SK-N-SH (cell line): ENCODE results near the gene ANKS1B.
A peak's percentile ranks its signal among the peaks of the same experiment; 100 is the strongest.

Experiments
- CHD2 ChIP-seq: fragments of 150-350 bp; IDR thresholded peaks from 2 replicates; pipeline ENCODE4 v1.6.1; 2018; ENCODE audit warnings: low read length; ENCODE audit not compliant: partially characterized antibody
- CTCF ChIP-seq: fragments of 200-600 bp; sonication (generic); IDR thresholded peaks from 2 replicates; pipeline ENCODE4 v1.6.1; 2017; ENCODE audit warnings: antibody characterized with exemption, mild to moderate bottlenecking, moderate library complexity
- EP300 ChIP-seq, 2 experiments: IDR thresholded peaks; 2 replicates each; pipeline versions ENCODE4 v1.4.0 to v1.6.1; 2012; ENCODE audit warnings: borderline replicate concordance in 1 of 2, low read depth in 1 of 2, low read length in 1 of 2
- FOXJ3 ChIP-seq: sonication (generic); formaldehyde crosslinking; IDR thresholded peaks from 2 replicates; pipeline ENCODE4 v1.5.1; 2020; ENCODE audit warnings: mild to moderate bottlenecking, missing genetic modification reagents
- MEF2A ChIP-seq: IDR thresholded peaks from 2 replicates; pipeline ENCODE4 v1.4.0; 2012; ENCODE audit warnings: low read depth, borderline replicate concordance
- MXI1 ChIP-seq: IDR thresholded peaks from 2 replicates; pipeline ENCODE4 v1.6.1; 2012; ENCODE audit warnings: mild to moderate bottlenecking, low read depth, low read length, improper control_type of control experiment
- NRF1 ChIP-seq: IDR thresholded peaks from 2 replicates; pipeline ENCODE4 v1.6.1; 2012; ENCODE audit warnings: low read depth, mild to moderate bottlenecking, low read length
- POLR2AphosphoS5 ChIP-seq: IDR thresholded peaks from 2 replicates; pipeline ENCODE4 v1.6.1; 2012; ENCODE audit warnings: low read depth, low read length
- RAD21 ChIP-seq: IDR thresholded peaks from 2 replicates; pipeline ENCODE4 v1.6.1; 2012; ENCODE audit warnings: mild to moderate bottlenecking, low read length
- RFX5 ChIP-seq: IDR thresholded peaks from 2 replicates; pipeline ENCODE4 v1.6.1; 2012; ENCODE audit warnings: mild to moderate bottlenecking, improper control_type of control experiment, low read length
- SIN3A ChIP-seq: IDR thresholded peaks from 2 replicates; pipeline ENCODE4 v1.6.1; 2012; ENCODE audit warnings: low read depth, mild to moderate bottlenecking, low read length, moderate library complexity, borderline replicate concordance
- SMC3 ChIP-seq: IDR thresholded peaks from 2 replicates; pipeline ENCODE4 v1.6.1; 2012; ENCODE audit warnings: low read depth, low read length, improper control_type of control experiment
- USF1 ChIP-seq: IDR thresholded peaks from 2 replicates; pipeline ENCODE4 v1.4.0; 2012; ENCODE audit warnings: low read depth, borderline replicate concordance

GRCh38 chr12:98998697-98999299 lies 985.9 kb downstream of the ANKS1B start:
- peak; percentile 91 for TF ChIP-seq RAD21
- peak; percentile 77 for TF ChIP-seq CTCF
- peak; percentile 70 for TF ChIP-seq SMC3
- TF ChIP-seq NRF1, result no peak
- TF ChIP-seq FOXJ3 (CRISPR knock-in tag), result no peak
- TF ChIP-seq CHD2, result no peak
- TF ChIP-seq POLR2AphosphoS5, result no peak
- TF ChIP-seq MEF2A, result no peak
- no peak for TF ChIP-seq EP300 (IDR thresholded peaks at IDR 0.05; ENCODE audit: borderline replicate concordance in 1 of 2, low read depth in 1 of 2, low read length in 1 of 2)
- TF ChIP-seq MXI1, result no peak
- TF ChIP-seq RFX5, result no peak
- no peak for TF ChIP-seq SIN3A
- no peak for TF ChIP-seq USF1
